ENCODE data around the gene ATP1B1.
A peak's percentile ranks its signal among the peaks of the same experiment; 100 is the strongest.

The ATP1B1 gene

GRCh38 chr1:169106095-169106920 is at the start of gene ATP1B1:
TSS of gene ATP1B1 (plus strand) at chr1:169106690. CDS start at chr1:169106830, 140 bp downstream.
- peak; percentile 87 for DNase-seq (ENCODE audit: low spot score)

DNA sequence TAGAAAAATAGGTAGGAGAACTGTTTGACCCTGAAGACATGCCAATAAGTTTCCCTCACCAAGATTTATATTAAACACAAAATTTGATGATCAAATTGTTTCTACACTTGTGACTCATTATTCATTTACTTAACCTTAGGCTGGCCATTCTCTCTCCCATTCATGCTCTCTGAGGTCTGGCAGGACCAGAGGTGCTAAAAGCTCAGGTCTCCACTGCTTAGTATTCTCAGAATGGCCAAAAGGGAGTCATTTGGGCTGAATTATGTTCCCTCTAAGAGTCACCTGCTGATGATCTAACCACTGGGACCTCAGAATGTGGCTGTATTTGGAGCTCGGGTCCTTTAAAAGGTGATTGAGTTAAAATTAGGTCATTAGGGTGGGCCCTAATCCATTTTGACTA is 47.1 kb upstream of the ATP1B1 start:
- DNase-seq (ENCODE audit: low spot score), result no peak

GRCh38 chr1:169060043-169060722 is 46.3 kb upstream of the ATP1B1 start:
- DNase-seq (ENCODE audit: low spot score), result peak; percentile 20

- DNase-seq (ENCODE audit: low spot score), result no peak
Observed at GRCh38 chr1:169060919-169061639, 45.4 kb upstream of the ATP1B1 start.

- no peak for DNase-seq (ENCODE audit: low spot score)
Observed at GRCh38 chr1:169062152-169062551, 44.3 kb upstream of the ATP1B1 start.

- no peak for DNase-seq (ENCODE audit: low spot score)
Observed at GRCh38 chr1:169064103-169064502, 42.4 kb upstream of the ATP1B1 start.

DNA sequence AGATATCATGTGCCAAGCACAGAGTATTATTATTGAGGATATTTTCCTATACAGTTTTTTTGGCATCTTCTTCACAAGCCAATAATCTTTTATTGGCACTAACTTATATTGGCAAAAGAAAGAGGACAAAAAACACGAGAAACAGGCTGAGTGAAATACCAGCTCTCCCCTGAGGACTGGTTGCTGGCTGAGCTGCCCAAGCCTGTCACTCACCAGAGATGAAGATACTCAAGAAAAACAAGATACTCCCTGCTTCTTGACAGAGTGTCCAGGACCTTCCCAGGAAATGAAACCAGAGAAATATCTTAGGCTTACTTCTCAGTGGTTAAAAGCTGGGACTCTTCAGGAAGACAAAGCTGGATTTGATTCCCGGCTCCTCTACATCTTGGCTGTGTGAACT is 35.9 kb upstream of the ATP1B1 start:
- no peak for DNase-seq (ENCODE audit: low spot score)

GRCh38 chr1:169070958-169071357 is 35.5 kb upstream of the ATP1B1 start:
- no peak for DNase-seq (ENCODE audit: low spot score)

DNA sequence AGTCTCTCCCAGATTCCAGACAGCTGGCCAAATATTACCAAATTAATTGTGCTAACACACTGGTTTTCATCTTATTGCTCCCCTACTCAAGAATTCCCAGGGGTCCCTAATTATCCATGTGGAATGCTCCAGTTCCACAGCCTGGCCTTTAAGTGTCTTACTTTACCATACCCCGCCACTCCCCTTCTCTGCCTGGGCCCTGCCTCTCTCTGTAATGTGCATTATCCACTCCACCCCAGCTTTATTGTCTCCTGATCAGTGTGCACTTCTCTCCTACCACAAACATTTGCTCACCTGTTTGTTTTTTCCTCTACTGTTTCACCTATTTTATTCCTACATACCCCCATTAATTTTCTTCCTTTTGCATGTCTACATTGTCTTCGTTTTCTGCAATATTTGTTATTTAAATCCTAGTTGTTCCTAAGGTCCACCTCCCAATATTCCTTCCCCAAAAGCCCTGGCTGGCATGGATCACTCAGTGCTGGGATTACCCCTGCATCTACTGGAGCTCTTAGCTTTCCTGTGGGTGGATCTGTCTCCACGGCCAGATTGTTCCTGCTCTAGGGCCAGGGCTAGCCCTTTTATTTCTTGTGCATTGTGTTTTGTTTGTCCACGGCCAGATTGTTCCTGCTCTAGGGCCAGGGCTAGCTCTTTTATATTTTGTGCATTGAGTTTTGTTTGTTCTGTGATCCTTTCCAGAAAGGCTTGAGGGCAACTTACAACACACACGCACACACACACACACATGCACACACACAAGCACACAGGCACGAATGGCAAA is 33.4 kb upstream of the ATP1B1 start:
- no peak for DNase-seq (ENCODE audit: low spot score)

GRCh38 chr1:169078163-169078883 is 28.2 kb upstream of the ATP1B1 start:
- DNase-seq (ENCODE audit: low spot score), result no peak

- DNase-seq (ENCODE audit: low spot score), result no peak
Observed at GRCh38 chr1:169081503-169082123, 24.9 kb upstream of the ATP1B1 start.

DNA sequence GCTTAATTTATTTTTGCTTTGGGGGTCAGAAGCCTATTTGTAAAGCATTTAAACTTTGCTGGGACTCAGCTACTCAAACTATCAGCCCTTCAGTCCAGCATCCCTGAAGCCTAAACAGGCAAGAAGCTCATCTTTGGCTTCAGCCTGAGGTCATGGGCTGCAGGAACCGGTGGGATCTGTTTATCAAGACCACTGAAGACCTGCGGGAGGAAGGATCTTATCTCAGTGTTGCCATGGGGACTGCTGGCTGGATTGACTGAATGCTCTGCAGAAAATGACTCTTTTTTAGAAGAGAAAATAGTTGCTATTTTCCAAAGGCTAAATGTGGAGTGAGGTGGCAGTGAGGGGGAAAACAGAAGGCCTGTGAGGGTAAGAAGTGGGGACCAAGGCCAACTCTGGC is 20.6 kb upstream of the ATP1B1 start:
- DNase-seq (ENCODE audit: low spot score), result no peak

DNA sequence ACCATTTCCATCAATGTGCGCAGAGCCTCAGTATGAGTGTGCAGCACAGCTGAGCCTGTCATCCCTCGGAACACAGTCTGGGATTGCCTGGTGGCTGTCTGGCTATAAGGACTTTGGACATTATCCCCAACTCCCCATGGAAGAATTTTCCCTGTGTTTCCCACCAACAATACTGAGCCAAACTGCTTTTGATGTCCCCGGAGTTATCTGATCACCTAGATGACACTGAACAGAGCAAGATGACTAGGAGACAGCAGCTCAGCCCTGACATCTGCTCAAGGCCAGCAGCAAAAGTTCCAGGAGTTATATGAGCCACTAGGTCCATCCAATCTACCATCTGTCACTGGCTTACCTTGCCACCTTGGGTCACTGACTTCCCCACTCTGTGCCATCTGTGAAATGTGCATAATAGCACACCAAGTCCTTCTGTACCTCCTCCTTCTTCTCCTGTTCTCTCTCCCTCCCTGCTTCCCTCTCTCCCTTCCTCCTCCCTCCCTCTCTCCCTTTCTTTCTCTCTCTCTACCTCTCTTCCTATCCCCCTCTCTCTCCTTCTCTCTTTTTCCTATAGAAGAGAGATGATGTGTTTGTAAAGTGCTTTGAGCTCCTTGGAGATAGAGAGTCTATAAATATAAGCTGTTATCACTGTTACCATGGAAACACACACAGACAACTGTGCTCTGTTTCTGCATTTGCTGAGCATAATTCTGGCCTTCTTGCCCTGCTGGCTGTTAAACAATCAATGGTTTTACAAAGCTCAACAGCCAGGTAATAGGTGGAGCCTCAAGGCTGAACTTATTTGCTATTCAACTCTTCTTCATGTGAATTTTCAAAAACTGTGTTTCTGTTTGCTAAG is 19.7 kb upstream of the ATP1B1 start:
- DNase-seq (ENCODE audit: low spot score), result no peak

- no peak for DNase-seq (ENCODE audit: low spot score)
Observed at GRCh38 chr1:169087876-169088275, 18.6 kb upstream of the ATP1B1 start.

DNA sequence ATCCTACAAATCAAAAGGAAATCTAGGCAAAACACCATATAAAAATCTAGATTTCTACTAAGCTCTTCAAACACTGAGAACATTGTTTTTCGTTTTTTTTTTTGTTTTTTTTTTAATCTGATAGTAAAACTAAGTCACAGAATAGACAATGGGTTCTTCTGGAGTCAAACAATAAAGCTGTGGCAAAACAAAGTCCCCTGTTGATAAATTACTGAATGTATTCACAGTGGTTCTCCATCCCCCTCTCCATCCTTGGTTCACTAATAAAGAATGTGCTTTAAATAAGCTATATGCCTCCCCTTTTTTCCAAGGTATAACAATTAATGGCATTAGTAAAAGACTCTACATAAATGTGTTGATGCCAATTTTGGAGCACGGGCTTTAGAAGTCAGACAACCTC is 16.7 kb upstream of the ATP1B1 start:
- DNase-seq (ENCODE audit: low spot score), result no peak

- no peak for DNase-seq (ENCODE audit: low spot score)
Observed at GRCh38 chr1:169090308-169090899, 16.1 kb upstream of the ATP1B1 start.

GRCh38 chr1:169090900-169091311 is 15.6 kb upstream of the ATP1B1 start:
- no peak for DNase-seq (ENCODE audit: low spot score)

DNA sequence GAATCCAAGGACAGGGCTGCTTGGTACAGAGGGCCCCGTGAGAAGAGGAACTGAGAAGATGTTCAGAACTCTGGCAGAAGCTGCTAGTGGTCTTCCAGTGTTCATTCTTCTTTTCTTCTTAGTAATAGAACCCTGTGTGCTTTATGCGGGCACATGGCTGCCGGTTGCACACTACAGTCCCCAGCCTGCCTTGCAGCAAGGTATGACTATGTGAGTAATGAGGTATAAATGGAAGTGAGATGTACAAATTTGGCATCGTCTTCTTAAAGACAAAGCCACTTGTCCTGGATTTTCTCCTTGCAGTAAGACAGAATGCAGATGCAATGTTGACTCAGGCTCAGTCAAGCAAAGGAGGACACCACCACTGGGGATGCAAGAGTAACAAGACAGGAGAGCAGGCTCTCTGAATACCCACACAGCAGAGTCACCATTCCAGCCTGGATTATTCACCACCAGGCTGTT is 15.0 kb upstream of the ATP1B1 start:
- no peak for DNase-seq (ENCODE audit: low spot score)

GRCh38 chr1:169092399-169092798 is 14.1 kb upstream of the ATP1B1 start:
- no peak for DNase-seq (ENCODE audit: low spot score)

All from SW480 (cell line).